NCI-H345 treated with DMSO at 0.1 percent for 48 hours (cell line): ENCODE data around the gene CHD5.

Experiments
- DNase-seq: peaks from one replicate; lab custom pipeline; 2025; ENCODE audit not compliant: unreplicated experiment; lab: John Stamatoyannopoulos, UW

Gene CHD5

GRCh38 chr1:6134741-6135510 is 45.2 kb downstream of the CHD5 start:
- DNase-seq, result no peak

DNA sequence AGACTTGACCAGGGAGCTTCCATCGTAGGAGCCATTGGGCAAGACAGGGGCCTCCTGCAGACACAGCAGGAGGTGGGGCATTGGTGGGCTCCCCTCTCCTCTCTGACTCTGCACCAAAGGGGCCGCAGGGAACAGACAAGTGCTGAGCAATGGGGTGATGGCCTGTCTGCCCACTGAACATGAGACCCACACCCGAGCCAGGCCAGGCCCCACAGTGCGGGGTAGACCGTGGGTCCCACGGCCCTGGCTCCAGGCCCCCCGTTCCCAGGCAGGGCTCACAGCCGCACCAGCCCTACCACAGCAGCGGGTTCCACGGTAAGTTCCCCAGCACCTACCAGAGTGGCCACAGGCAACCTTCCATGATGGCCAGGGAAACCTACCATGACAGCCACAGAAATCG is 45.9 kb downstream of the CHD5 start:
- DNase-seq, result no peak

DNA sequence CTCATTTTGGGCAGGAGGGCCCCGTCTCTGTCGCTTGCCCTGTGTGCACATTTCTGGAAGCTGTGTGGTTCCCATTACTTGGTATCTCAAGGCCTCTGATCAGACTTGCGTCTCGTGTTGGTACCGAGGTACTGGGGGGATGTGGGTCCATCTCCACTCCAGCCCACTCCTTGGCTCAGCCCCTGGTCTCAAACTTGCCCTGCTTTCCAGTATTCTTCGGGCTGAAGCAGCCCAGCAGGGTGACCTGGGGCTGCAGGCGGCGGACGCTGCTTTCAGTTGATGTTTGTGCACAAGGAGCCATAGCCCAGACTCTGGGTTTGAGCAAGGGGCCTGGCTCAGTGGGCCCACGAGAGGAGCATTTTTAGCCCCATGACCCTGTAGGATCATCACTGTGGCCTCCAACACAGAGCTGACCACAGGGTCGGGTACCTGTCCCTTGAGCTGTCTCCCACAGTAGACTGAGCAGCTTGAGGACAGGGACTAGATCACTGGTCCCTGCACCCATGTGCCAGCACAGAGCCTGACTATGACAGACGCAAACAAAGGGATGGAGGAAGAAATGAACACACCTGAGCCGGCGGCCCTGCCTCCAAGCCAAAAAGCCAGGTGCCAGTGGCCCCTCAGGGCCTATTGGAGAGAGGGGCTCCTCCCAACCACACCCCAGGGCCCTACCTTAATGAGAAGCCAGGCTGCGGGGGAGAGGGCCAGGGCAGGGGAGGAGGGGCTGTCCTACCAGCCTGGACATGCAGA is 46.8 kb downstream of the CHD5 start:
- DNase-seq, result no peak

GRCh38 chr1:6131561-6131960 is 48.6 kb downstream of the CHD5 start:
- no peak for DNase-seq

DNA sequence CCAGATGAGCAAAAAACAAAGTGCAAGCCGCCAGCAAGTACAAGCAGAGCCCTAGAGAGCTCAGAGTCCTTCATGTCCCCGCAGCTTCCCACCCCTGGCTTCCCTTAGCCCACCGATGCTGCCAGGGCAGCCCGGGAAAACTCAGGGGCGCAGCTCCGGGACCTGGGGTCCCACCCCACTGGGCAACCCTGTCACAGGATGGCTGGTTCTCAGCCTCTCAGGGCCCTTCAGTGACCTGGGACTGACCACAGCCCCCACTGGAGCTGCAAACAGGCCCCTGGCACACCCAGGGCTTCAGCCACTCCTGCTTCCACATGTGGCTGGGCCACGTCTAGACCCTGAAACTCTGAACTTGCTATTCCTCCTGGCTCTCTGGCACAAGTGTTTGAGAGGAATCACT is 49.5 kb downstream of the CHD5 start:
- no peak for DNase-seq

- DNase-seq, result no peak
Measured at GRCh38 chr1:6130036-6130435, 50.1 kb downstream of the CHD5 start.

- DNase-seq, result no peak
Measured at GRCh38 chr1:6129313-6129712, 50.8 kb downstream of the CHD5 start.

DNA sequence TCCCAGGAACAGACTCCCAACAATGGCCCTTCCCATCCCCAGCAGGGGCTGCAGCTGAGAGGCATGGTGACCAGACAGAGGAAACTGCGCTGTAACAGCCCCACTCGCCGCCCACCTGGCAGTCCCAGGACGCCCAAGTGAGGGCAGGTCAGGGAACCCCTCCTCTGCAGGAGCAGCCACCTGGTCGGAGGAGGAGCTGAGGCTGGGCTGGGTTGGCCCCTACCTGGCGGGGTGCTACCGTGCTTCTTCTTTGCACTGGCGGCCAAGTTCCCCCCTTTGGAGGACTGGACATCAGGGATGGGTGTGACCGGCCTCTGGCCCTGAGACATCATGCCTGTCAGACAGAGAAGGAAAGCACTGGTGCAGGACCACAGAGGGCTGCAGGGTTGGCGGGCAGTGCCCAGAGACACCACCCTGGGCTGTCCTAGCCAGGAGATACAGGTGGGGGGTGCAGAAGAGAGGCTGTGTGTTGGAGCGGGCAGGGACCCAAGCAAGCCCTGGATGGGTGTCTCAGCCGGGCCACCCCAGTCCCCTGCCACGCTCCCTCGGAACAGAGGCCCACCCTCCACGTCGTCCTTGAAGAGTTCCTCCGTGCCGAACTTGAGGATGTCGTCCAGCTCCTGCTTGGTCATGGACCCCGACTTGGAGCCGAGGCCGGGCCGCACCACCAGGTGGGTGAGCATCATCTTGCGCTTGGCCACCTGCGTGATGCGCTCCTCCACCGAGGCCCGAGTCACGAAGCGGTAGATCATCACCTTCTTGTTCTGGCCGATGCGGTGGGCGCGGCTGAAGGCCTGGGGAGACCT is 51.6 kb downstream of the CHD5 start:
- DNase-seq, result no peak

GRCh38 chr1:6127587-6128163 is 52.4 kb downstream of the CHD5 start:
- no peak for DNase-seq

DNA sequence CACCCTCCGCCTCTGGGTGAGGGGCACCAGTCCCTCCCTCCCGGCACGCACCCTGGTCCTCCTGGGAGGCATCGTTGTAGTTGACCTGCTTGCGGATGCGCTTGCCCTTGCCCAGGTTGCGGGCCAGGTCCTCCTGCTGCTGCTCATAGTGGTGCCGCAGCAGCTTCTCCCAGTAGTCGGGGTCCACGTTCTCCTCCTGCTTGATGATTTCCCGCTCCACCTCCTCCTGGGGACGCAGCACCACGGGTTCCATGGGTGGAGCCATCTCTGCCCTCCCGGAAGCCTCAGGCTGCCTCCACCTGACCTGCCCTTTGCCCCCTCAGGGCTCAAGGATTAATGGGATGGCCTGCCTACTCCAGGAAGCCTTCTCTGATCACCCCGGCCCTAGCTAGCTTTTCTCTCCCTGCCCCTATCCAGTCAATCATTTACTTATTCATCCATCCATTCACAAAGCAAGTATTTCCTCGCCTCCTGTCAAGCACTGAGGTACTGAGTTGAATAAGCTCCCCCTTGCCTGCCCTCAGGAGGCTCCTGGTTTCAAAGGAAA is 53.5 kb downstream of the CHD5 start:
- DNase-seq, result no peak

- no peak for DNase-seq
Measured at GRCh38 chr1:6126028-6126427, 54.1 kb downstream of the CHD5 start.

DNA sequence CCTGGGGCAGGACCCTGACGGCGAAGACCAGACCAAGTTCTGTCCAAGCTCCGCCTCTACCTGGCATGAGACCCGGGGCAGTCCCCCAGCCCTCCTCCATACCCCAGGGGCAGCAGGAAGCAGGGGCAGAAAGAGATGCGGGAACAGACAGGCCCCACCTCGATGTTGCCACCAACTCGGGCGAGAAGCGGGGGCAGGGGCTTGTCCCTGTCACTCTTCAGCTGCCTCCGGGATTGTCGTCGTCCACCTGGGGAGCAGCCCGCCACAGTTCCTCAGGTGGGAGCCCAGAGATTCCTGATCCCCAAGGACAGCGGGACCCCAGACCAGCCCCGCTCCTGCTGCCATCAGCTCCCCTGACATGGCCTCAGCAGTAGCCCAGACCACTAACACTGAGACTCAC is 54.8 kb downstream of the CHD5 start:
- DNase-seq, result no peak

DNA sequence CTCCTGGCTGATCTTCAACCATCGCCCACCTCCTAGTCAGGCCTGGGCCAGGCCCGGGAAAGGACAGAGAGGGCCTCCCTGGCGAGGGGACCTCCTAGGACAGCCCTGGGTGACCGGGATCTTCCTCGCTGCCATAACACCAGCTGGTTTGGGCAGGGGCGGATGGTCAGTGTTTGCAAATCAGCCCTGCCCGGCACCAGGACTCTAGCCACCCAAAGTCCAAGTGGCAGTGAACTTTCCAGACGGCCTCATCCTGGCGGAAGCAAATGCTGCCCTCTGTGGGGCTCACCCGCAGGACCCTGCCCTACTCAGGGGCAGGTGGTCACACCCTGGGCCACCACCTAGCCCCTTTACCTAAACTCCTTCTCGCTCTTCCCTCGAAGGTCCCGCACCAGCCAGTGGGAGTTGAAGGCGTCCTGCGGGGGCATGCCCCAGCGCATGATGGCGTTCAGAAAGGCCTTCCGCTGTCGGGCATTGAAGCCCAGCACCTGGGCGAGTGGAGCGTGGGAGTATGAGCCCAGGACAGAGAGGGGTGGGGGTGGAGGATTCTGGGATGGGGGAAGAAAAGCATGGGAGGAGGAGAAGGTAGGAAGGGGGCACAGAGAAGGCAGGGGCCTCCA is 55.3 kb downstream of the CHD5 start:
- DNase-seq, result no peak

DNA sequence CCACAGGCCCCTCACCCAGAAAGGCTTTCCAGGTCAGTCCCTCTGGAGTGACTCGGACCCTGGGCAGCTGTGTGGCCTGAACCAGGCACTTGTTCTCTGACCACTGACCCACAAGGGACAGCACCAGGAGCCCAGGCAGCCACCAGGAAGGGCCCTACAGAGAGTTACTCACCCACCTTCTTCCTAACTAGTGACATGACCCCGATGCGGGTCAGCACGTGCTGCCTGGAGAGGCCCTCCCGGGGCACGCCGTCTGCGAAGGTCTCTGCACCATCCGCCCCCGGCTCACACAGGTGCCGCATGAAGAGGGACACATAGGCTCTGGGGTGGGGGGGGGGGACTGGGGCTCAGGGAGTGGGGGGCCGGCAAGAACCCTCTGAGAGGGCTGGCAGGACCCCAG is 55.8 kb downstream of the CHD5 start:
- no peak for DNase-seq

- no peak for DNase-seq
Measured at GRCh38 chr1:6123816-6124215, 56.3 kb downstream of the CHD5 start.

DNA sequence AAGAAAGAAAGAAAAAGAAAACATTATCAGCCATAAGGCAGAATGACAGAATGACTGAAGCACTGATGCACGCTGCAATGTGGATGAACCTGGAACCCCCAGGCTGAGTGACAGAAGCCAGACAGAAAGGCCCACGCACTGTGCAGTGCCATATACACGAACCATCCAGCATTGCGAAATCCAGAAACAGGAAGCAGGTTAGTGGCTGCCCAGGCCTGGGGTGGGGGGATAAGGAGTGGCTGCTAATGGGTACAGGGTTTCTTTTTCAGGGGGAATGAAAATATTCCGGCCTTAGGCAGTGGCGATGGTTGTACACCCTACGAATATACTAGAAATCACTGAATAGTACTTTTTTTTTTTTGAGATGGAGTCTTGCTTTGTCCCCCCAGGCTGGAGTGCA is 57.0 kb downstream of the CHD5 start:
- no peak for DNase-seq

DNA sequence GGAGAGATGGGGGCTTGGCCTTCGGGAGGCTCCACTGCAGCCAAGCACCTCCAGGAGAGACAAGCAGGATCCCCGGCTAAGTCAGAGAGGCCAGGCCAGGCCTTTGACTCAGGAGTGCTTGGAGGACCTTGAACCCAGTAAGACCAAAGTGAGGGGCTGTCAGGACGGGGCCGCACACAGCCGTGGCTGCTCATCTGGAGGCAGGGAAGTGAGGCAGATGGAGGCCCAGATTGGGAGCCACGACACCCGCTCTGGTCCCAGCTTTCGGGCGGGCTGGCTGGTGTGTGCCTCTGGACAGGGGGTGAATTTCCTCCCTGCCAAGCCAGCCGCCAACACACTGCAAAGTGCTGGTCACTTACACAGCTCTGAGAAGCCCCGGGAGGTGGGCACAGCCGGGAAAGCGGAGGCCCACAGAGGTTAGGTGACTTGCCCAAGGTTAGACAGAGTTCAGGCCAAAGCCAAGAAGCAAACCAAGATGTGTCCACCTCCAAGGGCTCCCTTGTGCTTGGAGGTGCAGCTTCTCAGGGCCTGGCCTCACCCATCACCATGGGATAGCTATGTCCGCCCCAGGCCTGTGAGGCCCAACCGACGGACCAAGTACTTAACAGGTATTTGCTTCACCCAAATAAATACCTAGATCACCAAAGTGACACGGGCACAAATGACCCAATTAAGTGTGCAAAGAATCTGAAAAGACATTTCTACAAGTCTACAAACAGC is 58.3 kb downstream of the CHD5 start:
- DNase-seq, result no peak

GRCh38 chr1:6121021-6121421 is 59.1 kb downstream of the CHD5 start:
- no peak for DNase-seq

DNA sequence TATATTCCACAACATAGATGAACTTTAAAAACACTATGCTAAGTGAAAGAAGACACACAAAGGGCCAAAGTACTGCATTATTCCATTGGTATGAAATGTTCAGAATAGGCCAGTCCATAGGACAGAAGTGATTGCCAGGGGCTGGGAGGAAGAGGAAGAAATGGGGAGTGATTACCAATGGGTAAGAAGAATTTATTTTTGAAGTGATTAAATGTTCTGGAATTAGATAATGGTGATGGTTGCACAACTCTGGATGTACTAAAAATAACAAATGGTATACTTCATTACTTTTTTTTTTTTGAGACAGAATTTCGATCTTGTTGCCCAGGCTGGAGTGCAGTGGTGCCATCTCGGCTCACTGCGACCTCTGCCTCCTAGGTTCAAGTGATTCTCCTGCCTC is 61.7 kb downstream of the CHD5 start:
- no peak for DNase-seq

GRCh38 chr1:6117624-6118023 is 62.5 kb downstream of the CHD5 start:
- no peak for DNase-seq
